Small intestine (tissue), 7 donors: ENCODE measurements around the gene CCDC34. TPM values are rescaled to one million over a fixed set of nuclear protein-coding genes. Genes with fewer than 3 reads are reported as not detected.
"Not testable (repeated sequence)": the region's sequence is repeated elsewhere in the genome, so short reads cannot be mapped to it uniquely, and the experiment has no call there.

Experiments used
- DNase-seq, 2 donors: peaks; one replicate each; pipeline versions ENCODE4 v3.0.0 to v3.0.0-alpha.2; 2013
- FAIRE-seq: peaks from 2 replicates; lab custom pipeline; 2012; peaks lifted over from hg19 to GRCh38; lab: Jason Lieb, UNC
- H3K27ac ChIP-seq, 3 donors: one replicate each; pipeline ENCODE4 v1.5.1; 2013; ENCODE audit warnings: low read length in 2 of 3, mild to moderate bottlenecking in 2 of 3, control low read depth in 1 of 3, inconsistent platforms in 1 of 3, low read depth in 1 of 3, moderate library complexity in 1 of 3
- H3K27me3 ChIP-seq, 3 donors: one replicate each; pipeline ENCODE4 v1.6.1; 2013; ENCODE audit warnings: low read length in 3 of 3, inconsistent platforms in 1 of 3; ENCODE audit not compliant: control insufficient read depth in 3 of 3, insufficient read depth in 3 of 3
- H3K36me3 ChIP-seq, 3 donors: one replicate each; pipeline ENCODE4 v1.6.1; 2013; ENCODE audit warnings: low read length in 3 of 3, inconsistent platforms in 1 of 3, low read depth in 1 of 3, mild to moderate bottlenecking in 1 of 3, moderate library complexity in 1 of 3; ENCODE audit not compliant: control insufficient read depth in 3 of 3, insufficient read depth in 2 of 3
- H3K4me1 ChIP-seq, 3 donors: one replicate each; pipeline ENCODE4 v1.6.1; 2013; ENCODE audit warnings: low read length in 2 of 3, inconsistent platforms in 1 of 3, low read depth in 1 of 3, mild to moderate bottlenecking in 1 of 3, moderate library complexity in 1 of 3; ENCODE audit not compliant: control insufficient read depth in 3 of 3, insufficient read depth in 2 of 3
- H3K4me3 ChIP-seq, 3 donors: one replicate each; pipeline ENCODE4 v1.5.1; 2013; ENCODE audit warnings: low read length in 3 of 3, control low read depth in 1 of 3, inconsistent platforms in 1 of 3, low read depth in 1 of 3, mild to moderate bottlenecking in 1 of 3, moderate library complexity in 1 of 3
- H3K9me3 ChIP-seq, 2 donors: one replicate each; pipeline ENCODE4 v1.6.1; 2013; ENCODE audit warnings: low read depth in 1 of 2, low read length in 1 of 2; ENCODE audit not compliant: control insufficient read depth in 2 of 2, insufficient read depth in 1 of 2
- WGBS, 3 donors: extraction: QIAGEN DNeasy Blood & Tissue Kit; methylation state at CpG; one replicate each; pipeline ENCODE4 v1.1.7; 2013; 5-methylcytosine and 5-hydroxymethylcytosine counted together
- polyA plus RNA-seq, 4 donors: library from polyadenylated mRNA; stranded (reverse) in 3 of 4; unstranded in 1 of 4; fragments of 200-250 nt in 3 of 4; fragments of 120-200 nt in 1 of 4; gene quantifications; one replicate each; pipeline versions ENCODE4 v1.2.1 to v1.2.3, GENCODE V29; 2013
- donor health status: healthy with polysubstance abuse.
- donor health status: control.
- donor health status: control.
- donor health status: Bipolar disorder and iron deficiency.
- donor health status: healthy.

Gene CCDC34
- polyA plus RNA-seq, 4 donors = 6.2 to 32.6 (median 11.9) TPM

GRCh38 chr11:27339941-27340340 is 23.1 kb downstream of the CCDC34 start:
- no peak for FAIRE-seq
- H3K4me3 ChIP-seq = no peak overlapping the region
- no peaks in the 10 kb centered on the region for H3K4me1 ChIP-seq
- no peak for DNase-seq
- H3K27me3 ChIP-seq = no peaks in the 10 kb centered on the region
- 88 to 92% (median 90%) methylated on average over 3 of the region's 3 CpGs for WGBS, 3 donors
- H3K27ac ChIP-seq = no peak overlapping the region
- H3K36me3 ChIP-seq = peaks cover 0 to 9% (median 2%) of the 10 kb centered on the region in 3 donors
- H3K9me3 ChIP-seq = no peaks in the 10 kb centered on the region

- not testable (repeated sequence) for H3K4me3 ChIP-seq, H3K9me3 ChIP-seq, H3K27ac ChIP-seq, H3K4me1 ChIP-seq, DNase-seq, H3K27me3 ChIP-seq, FAIRE-seq
- 95 to 99% (median 99%) methylated on average over 4 of the region's 4 CpGs for WGBS, 3 donors
- H3K36me3 ChIP-seq = peaks cover 0 to 14% (median 2%) of the 10 kb centered on the region in 3 donors
Measured at GRCh38 chr11:27334764-27335163, 28.3 kb downstream of the CCDC34 start.

DNA sequence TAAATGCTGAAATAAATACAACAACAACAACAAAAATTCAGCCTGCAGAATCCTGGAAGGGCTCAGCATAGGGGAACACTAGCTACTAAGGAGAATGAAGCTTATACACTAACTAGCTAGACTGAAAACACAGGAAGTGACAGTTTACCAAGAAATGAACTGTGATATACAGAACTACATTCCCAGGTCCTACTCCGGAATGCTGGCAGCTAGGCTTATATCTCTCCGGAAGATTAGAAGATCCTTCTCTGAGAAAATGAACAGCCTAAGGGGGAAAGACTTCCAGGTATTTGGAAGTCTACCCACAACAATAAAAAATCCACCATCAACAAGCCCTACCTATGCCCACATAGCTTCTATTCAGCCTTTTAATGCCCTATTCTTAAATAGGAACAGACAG is 31.0 kb downstream of the CCDC34 start:
- DNase-seq = no peak
- Histone ChIP-seq H3K9me3 (no peaks in the 10 kb centered on the region), H3K36me3 (peaks cover 0 to 6% (median 0%) of the 10 kb centered on the region in 3 donors), H3K27me3 (no peaks in the 10 kb centered on the region), H3K4me3 (no peak overlapping the region), H3K4me1 (no peaks in the 10 kb centered on the region), H3K27ac (no peak overlapping the region)
- 66 to 88% (median 82%) methylated on average over 2 of the region's 2 CpGs for WGBS, 3 donors
- FAIRE-seq = no peak

GRCh38 chr11:27330633-27331270 is 32.3 kb downstream of the CCDC34 start:
- WGBS, 3 donors = 85 to 96% (median 88%) methylated on average over 1 of the region's 1 CpG
- no peak for DNase-seq
- peaks cover 0 to 6% (median 0%) of the 10 kb centered on the region in 3 donors for H3K36me3 ChIP-seq
- FAIRE-seq = no peak
- no peaks in the 10 kb centered on the region for H3K4me1 ChIP-seq
- H3K9me3 ChIP-seq = no peaks in the 10 kb centered on the region
- no peak overlapping the region for H3K4me3 ChIP-seq
- no peaks in the 10 kb centered on the region for H3K27me3 ChIP-seq
- H3K27ac ChIP-seq = no peak overlapping the region

DNA sequence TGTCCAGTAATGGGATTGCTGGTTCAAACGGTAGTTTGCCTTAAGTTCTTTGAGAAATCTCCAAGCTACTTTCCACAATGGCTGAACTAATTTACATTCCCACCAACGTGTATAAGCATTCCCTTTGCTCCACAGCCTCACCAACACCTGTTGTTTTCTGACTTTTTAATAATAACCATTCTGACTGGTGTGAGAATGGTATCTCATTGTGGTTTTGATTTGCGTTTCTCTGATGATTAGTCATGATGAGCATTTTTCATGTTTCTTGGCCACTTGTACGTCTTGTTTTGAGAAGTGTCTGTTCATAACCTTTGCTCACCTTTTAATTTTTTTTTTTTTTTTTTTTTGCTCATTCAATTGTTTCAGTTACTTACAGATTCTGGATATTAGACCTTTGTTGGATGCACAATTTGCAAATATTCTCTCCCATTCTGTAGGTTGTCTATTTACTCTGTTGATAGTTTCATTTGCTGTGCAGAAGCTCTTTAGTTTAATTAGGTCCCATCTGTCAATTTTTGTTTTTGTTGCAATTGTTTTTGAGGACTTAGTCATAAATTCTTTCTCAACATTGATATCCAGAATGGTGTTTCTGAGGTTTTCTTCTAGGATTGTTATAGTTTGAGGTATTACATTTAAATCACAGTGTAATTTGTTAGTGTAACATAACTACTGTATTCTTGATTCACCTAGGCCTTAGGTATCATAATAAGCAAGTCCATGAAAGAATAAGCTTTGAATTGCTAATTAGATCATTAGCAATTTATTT is 33.0 kb downstream of the CCDC34 start:
- no peak overlapping the region for H3K4me3 ChIP-seq
- no peaks in the 10 kb centered on the region for H3K4me1 ChIP-seq
- FAIRE-seq (no peak), DNase-seq (no peak)
- H3K9me3 ChIP-seq = no peaks in the 10 kb centered on the region
- no peaks in the 10 kb centered on the region for H3K27me3 ChIP-seq
- H3K36me3 ChIP-seq = peaks cover 0 to 5% (median 0%) of the 10 kb centered on the region in 3 donors
- H3K27ac ChIP-seq = no peak overlapping the region
- WGBS, 3 donors = 80 to 89% (median 82%) methylated on average over 4 of the region's 4 CpGs

DNA sequence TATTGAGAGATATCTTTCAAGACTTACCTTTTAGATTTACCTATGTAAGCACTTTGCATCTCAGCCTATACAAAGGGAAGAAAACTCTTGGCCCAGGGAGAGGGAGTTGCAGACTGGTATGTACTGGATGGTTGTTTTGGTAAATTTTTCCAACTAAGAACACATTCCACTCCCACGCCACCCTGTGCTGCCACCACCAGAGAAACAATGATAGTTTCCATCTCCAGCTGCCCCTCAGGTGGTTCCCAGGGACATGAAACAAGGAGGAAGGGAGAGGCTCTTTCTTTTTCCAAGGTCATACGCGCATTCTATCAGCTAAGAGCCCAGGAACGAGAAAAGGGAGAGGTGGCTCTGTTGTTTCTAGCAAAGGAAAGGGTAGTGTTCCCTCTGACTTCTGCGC is 34.4 kb downstream of the CCDC34 start:
- Histone ChIP-seq H3K4me1 (no peaks in the 10 kb centered on the region), H3K4me3 (no peak overlapping the region), H3K9me3 (no peaks in the 10 kb centered on the region), H3K27ac (no peak overlapping the region), H3K36me3 (peaks cover 0 to 4% (median 0%) of the 10 kb centered on the region in 3 donors), H3K27me3 (no peaks in the 10 kb centered on the region)
- FAIRE-seq = no peak
- WGBS, 3 donors = 86 to 96% (median 92%) methylated on average over 5 of the region's 5 CpGs
- DNase-seq = no peak

DNA sequence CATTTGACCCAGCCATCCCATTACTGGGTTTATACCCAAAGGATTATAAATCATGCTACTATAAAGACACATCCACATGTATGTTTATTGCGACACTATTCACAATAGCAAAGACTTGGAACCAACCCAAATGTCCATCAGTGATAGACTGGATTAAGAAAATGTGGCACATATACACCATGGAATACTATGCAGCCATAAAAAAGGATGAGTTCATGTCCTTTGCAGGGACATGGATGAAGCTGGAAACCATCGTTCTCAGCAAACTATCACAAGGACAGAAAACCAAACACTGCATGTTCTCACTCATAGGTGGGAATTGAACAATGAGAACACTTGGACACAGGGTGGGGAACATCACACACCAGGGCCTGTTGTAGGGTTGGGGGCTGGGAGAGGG is 36.0 kb downstream of the CCDC34 start:
- FAIRE-seq, H3K9me3 ChIP-seq, H3K4me3 ChIP-seq, H3K4me1 ChIP-seq, DNase-seq, H3K27ac ChIP-seq, H3K36me3 ChIP-seq, H3K27me3 ChIP-seq: not testable (repeated sequence)
- WGBS, 3 donors = 96 to 100% (median 98%) methylated on average over 1 of the region's 2 CpGs

DNA sequence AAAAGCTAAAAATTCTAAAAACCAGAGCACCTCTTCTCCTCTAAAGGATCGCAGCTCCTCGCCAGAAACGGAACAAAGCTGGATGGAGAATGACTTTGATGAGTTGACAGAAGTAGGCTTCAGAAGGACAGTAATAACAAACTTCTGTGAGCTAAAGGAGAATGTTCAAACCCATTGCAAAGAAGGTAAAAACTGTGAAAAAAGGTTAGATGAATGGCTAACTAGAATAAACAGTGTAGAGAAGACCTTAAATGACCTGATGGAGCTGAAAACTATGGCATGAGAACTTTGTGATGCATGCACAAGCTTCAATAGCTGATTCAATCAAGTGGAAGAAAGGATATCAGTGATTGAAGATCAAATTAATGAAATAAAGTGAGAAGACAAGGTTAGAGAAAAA is 40.8 kb downstream of the CCDC34 start:
- not testable (repeated sequence) for H3K9me3 ChIP-seq, DNase-seq, H3K36me3 ChIP-seq, H3K27ac ChIP-seq, H3K4me1 ChIP-seq, FAIRE-seq, H3K27me3 ChIP-seq, H3K4me3 ChIP-seq
- WGBS, 3 donors = 63 to 98% (median 82%) methylated on average over 3 of the region's 3 CpGs
